Lung microvascular endothelial cell (primary cell): ENCODE data around the gene SNORC. TPM values are rescaled to one million over a fixed set of nuclear protein-coding genes. Genes with fewer than 3 reads are reported as not detected.
"Not testable (repeated sequence)": the region's sequence is repeated elsewhere in the genome, so short reads cannot be mapped to it uniquely, and the experiment has no call there.

ENCODE experiments used
- DNase-seq, 2 donors: peaks; one replicate each; pipeline versions ENCODE4 v3.0.0 to v3.0.0-alpha.2; 2010; ENCODE audit warnings: low read depth in 2 of 2
- total RNA-seq: library from RNA; depleted of rRNA; stranded (reverse); fragments of >200 nt; gene quantifications from 2 replicates; pipeline ENCODE4 v1.2.1, GENCODE V29; 2014

Gene SNORC
- total RNA-seq, 1 donor from 2014 or later = 0.40 TPM

- DNase-seq = no peak
Observed at GRCh38 chr2:232896720-232897597, 26.9 kb downstream of the SNORC start.

GRCh38 chr2:232897598-232898408, 27.7 kb downstream of the SNORC start:
- no peak for DNase-seq

GRCh38 chr2:232898592-232899543, 28.8 kb downstream of the SNORC start:
- peak; percentile 76 to 88 for DNase-seq

DNA sequence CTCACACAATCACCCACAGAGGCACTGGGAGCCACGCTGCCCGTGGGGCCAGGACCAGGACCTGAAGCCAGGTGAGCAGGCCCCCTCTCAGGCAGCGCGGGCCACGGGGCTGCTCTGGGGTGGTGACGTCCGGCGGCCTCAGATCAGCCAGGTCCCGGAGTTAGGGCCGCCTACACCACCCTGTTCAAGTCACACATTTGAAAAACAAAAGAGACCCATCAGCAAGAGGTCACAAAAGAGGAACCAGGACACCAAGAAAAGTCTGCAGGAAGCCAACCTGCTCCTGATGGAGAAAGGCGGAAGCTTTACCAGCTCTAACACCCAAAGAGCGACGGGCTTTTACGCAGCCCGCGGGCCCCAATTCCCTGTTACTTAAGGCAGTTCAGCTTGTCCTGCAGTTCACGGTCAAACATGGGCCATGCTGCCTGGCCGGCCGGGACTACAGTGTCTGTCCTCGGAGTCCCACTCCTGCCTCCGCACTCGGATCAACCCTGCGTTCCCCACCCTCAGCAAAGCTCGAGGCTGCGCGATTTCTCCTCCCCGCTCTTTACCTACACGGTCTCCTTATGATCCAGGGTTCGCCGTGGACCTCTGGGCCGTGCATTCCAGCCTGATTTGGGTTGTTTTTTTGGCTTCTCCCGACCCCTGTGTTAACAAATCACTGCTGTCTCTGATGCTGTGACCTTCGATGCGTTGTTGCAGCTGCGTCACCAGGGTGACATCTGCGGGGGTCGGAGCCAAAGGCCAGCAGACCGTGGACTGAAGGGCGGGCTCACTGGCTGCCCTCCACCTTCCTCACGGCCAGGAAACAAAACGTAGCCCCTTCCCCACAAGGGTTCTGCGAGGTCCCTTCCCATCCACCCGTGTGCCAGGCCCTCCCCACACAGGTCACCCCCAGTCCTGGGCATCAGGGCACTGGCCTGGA, 31.0 kb downstream of the SNORC start:
- no peak for DNase-seq

DNA sequence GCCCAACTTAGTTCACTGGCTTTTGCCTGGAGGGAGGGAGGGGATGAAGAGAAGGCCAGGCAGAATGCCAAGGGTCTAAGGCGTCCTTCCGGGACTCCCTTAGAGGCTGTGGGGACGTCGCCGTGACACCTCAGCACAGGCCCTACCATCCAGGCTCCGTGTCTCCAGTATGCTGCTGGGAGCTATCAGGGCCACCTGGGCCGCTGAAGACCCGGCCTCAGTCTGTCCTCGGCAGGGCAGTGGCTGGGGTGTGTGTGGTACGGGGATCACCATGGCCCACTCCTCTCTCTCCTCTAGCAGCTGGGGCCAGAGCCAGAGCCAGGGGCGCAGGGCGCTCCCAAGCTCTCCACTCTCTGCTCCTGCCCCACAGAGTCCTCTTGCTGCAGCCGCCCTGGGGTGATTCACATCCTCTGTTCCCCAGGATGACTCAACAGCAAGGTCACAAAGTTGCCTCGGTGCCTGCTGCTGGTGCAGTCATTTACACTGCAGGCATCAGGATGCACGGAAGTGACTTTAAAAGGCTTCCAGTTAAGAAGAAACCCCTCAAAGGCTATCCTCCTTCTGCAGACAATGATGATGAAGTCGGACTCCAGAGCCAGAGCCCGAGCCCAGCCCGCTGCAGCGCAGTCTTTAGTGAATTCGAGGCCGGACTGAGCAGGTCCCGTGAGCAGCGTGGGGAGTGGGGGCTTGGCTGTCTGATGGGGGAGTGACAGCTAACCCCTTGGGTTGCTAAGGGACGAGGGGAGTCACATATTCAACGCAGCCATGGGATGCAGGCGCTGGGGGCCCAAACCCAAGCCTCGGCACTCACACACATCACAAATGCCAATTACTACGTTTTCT, 31.9 kb downstream of the SNORC start:
- DNase-seq = peak; percentile 86 to 96

- DNase-seq = no peak
Observed at GRCh38 chr2:232903989-232904388, 33.9 kb downstream of the SNORC start.

DNA sequence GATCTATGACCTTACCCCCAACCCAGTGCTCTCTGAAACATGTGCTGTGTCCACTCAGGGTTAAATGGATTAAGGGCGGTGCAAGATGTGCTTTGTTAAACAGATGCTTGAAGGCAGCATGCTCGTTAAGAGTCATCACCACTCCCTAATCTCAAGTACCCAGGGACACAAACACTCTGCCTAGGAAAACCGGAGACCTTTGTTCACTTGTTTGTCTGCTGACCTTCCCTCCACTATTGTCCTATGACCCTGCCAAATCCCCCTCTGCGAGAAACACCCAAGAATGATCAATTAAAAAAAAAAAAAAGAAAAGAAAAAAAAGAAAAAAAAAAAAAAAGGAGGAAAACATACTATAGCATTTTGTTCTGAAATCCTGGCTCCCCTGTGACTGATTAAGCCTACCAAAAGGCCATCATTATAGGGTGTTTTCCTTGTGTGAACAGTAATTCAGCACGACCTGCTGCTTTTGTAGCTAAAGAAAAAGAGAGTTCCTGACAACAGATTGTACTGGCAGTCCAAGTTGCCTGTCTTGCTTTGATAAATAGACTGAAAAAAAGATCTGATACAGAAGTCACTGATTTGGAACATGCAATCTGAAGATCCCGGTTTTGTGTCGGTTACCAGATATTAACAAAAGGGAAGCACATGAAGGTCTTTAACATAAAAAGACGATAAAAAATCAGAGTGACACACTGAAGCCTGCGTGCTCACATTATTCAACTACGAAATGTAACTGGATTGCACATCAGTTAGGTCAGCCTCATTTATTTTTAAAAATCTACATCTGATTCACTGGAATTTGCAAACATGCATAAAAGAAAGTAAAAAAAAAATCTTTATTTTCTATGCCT, 37.0 kb downstream of the SNORC start:
- not testable (repeated sequence) for DNase-seq

DNA sequence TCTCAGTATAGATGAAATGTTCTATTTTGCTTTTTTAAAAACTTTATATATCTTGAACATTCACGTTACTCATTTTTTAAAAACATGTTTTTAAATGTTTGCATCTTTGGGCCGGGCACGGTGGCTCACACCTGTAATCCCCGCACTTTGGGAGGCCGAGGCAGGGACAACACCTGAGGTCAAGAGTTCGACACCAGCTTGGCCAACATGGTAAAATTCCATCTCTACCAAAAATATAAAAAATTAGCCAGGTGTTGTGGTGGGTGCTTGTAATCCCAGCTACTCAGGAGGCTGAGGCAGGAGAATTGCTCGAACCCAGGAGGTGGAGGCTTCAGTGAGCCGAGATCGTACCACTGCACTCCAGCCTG, 37.6 kb downstream of the SNORC start:
- DNase-seq = not testable (repeated sequence)

DNA sequence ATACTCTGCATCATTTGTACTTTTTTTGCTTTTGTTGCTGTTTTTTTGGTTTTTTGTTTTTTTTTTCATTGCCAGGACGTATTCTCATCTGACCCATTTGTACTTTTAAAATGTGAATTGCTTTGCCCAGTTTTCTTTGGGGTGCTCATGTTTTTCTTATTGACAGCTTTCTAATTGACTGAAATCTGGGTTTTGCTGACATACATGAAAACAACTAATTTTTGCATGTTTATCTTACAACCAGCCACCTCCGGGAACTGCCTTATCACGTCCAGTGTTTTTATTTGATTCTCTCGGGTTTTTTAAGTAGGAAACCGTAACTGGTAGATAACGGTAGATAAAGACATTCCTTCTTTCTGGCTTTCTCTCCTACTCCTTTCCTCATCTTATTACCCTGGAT, 38.6 kb downstream of the SNORC start:
- DNase-seq = no peak

GRCh38 chr2:232910376-232910775, 40.3 kb downstream of the SNORC start:
- no peak for DNase-seq

DNA sequence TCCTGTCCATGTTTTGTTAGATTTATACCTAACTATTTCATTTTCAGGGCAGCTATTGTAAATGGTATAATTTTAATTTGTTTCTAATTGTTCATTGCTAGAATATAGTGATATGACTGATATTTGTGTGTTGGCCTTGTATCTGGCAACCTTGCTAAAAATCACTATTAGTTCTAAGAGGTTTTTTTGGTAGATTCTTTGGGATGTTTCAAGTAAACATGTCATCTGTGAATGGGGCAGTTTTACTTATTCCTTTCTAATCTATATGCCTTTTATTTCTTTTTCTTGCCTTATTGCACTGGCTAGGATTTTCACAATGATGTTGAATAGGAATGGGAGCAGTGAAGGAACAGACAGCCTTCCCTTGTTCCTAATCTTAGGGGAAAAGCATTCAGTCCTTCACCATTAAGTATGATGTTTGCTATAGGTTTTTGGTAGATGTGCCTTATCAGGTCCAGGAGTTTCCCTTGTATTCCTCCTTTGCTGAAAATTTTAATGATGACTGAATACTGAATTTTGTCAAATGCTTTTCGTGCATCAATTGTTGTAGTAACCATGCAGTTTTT, 41.7 kb downstream of the SNORC start:
- DNase-seq = no peak

GRCh38 chr2:232913903-232914302, 43.8 kb downstream of the SNORC start:
- no peak for DNase-seq

DNA sequence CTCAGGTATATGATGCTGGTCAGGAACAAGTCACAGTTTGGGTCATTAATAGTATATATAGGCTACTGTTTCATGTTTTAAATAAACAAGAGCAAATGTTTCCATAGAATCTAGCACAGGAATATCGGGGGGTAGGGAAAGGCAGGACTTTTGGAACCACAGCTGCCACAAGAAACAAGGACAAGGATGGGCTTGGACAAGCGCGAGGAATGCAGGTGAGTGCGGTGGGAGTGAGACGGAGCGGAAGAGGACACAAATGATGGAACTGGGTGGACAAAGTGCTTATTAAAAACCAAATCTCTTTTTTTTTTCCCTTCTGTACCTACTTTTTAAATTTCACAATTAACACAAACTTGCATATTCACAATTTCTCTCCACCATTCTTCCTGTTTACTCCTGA, 49.1 kb downstream of the SNORC start:
- DNase-seq = no peak

- DNase-seq = no peak
Observed at GRCh38 chr2:232920055-232920454, 50.0 kb downstream of the SNORC start.

- DNase-seq = no peak
Observed at GRCh38 chr2:232920760-232921159, 50.7 kb downstream of the SNORC start.

GRCh38 chr2:232924433-232924832, 54.4 kb downstream of the SNORC start:
- DNase-seq = no peak

DNA sequence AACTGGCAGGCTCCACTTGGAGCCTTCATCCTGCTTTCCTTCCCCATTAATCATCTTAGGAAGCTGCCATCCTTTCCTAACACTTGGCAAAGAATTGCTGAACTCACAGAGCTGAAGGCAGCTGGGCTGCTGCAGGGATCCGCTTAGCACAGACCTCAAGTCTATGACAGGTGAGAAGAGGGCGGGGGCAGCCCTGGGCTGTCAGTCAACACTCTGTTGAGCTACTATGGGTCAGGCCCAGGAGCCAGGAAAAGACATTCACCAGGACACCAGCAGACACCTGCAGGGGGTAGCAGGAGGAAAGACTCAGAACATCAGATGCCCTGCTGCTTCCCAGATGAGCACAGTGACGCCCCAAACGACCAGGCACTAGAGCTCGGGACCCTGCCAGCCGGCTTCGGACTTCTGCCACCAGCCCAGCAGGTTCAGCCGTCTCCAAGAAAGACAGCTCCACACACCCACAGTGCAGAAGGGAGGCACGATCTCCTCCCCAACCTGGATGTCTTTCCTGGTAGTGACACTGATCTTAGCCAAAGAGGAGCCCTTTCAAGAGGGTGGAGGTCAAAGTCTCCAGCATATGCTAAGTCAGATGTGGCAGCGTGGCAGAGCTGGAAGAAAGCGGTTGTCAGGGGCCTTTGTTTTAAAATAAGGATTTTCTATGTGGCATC, 55.2 kb downstream of the SNORC start:
- no peak for DNase-seq

- DNase-seq = no peak
Observed at GRCh38 chr2:232925821-232926156, 55.7 kb downstream of the SNORC start.
